Measurements from ENCODE around the gene CCDC157.

The CCDC157 gene

GRCh38 chr22:30416837-30417236, 60.0 kb downstream of the CCDC157 start:
- no peak for DNase-seq

GRCh38 chr22:30420347-30421125, 63.7 kb downstream of the CCDC157 start:
- DNase-seq: no peak

GRCh38 chr22:30421695-30422480, 65.1 kb downstream of the CCDC157 start:
- peak in 1 of 5 experiments; percentile 34 for DNase-seq

DNA sequence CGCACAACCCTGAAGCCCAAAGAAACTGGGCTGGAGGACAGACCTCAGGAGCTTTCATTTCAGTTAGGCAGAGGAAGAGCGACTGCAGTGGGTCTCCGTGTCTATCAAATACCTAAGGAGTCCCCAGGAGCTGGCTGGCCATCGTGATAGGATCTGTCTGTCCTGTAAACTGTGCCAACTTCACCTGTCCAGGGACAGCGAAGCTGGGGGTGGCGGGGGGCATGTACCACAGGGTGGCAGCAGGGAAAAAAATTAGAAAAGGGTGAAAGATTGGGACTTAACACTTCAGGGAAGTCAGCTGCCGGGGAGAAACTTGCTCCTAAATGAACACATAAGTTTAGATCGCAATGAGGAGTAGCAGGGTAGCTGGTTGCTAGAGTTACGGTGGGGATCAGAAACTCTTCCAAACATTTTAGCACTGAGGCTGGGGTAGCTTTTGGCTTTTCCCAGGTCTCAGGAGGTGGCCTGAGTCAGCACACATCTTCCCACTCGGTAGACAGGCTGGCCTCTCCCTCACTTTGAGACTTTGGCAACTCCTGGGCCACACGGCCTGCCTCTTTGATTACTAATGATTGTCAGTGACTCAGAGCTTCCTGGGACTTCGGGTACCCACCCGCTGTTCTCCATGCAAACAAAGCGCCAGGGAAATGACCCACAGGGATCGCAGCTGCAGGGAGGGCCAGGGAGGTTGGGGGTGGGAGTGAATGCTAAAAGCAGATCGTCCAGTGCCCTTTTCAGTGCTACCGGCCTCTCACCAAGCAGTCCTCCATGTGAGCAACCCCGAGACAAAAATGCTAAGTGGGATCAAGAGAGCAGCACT, 65.9 kb downstream of the CCDC157 start:
- DNase-seq: peak in 1 of 5 experiments; percentile 8

GRCh38 chr22:30423301-30423958, 66.6 kb downstream of the CCDC157 start:
- DNase-seq: peak in 4 of 5 experiments; percentile 19 to 61 (median 36)

GRCh38 chr22:30423959-30424533, 67.2 kb downstream of the CCDC157 start:
- DNase-seq: peak; percentile 88 to 100 (median 98)

DNA sequence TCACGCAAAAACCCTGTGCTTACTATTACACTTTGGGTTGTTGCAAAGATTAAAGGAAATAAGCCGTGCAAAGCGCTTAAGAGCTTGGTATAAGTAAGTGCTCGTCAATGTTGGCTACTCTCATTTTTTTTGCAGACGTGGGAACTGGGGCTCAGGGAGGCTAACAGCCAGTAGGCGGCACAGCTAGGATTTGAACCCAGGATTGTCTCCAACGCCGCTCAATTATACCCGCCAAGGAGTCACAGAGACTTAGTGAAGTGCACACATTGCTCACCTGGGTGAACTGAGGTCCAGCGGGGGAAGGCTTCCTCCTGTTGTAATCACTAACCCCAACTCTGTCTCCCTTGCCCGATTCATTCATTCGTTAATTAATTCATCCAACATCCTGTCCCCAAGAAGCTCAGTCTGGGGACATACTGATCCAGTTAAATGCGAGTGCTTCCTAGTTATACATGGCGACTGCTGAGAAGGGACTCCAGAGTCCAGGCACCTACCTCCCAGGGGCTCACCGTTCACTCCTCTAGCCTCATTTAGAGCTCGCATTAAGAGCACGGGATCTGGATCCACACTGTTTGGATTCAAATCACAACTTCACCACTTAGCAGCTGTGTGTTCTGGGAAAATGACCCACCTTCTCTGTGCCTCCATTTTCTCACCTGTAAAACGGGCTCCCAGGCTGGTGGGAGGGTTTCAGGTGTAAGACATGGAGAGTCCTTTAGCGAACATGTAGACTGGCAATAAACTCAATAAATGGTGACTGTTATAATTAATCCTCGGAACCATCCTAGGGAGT, 67.9 kb downstream of the CCDC157 start:
- peak in 1 of 5 experiments; percentile 64 for DNase-seq

DNA sequence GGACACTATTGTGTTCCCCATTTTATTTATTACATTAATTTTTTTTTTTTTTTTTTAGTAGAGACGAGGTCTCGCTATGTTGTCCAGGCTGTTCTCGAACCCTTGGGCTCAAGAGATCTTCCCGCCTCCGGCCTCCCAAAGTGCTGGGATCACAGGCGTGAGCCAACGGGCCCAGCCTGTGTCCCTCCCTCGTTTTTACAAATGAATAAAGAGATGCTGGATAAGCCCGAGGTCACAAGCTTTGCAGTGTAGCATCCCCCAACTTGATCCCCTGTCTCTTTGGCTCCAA, 68.5 kb downstream of the CCDC157 start:
- DNase-seq: no peak

GRCh38 chr22:30425616-30426387, 69.0 kb downstream of the CCDC157 start, which contains the start of gene MTFP1:
MTFP1 (plus strand) TSS chr22:30425768; CDS start chr22:30425880, 112 bp downstream.
- peak; percentile 13 to 63 (median 38) for DNase-seq
